Activated naive CD4-positive, alpha-beta T cell treated with Interleukin-2 at 50 U/mL for 16 hours (primary cell): Measurements from ENCODE around the gene LAMC3.

Experiments used
- DNase-seq: peaks from one replicate; pipeline ENCODE4 v3.0.0-alpha.2; 2020

Gene LAMC3

GRCh38 chr9:130979591-130980385 is 29.2 kb upstream of the LAMC3 start:
- no peak for DNase-seq

GRCh38 chr9:130980526-130980925 is 28.4 kb upstream of the LAMC3 start:
- no peak for DNase-seq

- no peak for DNase-seq
These were observed 27.8 kb upstream of the LAMC3 start for GRCh38 chr9:130981002-130981755.

- no peak for DNase-seq
These were observed 27.2 kb upstream of the LAMC3 start for GRCh38 chr9:130981756-130982137.

GRCh38 chr9:130982636-130983358 is 26.2 kb upstream of the LAMC3 start:
- DNase-seq, result no peak

GRCh38 chr9:130983359-130983670 is 25.7 kb upstream of the LAMC3 start:
- no peak for DNase-seq

GRCh38 chr9:130983970-130984369 is 25.0 kb upstream of the LAMC3 start:
- DNase-seq, result no peak

- no peak for DNase-seq
These were observed 24.5 kb upstream of the LAMC3 start for GRCh38 chr9:130984521-130984920.

- no peak for DNase-seq
These were observed 23.9 kb upstream of the LAMC3 start for GRCh38 chr9:130985029-130985428.

GRCh38 chr9:130985606-130986162 is 23.3 kb upstream of the LAMC3 start:
- no peak for DNase-seq

- no peak for DNase-seq
These were observed 22.5 kb upstream of the LAMC3 start for GRCh38 chr9:130986356-130986965.

GRCh38 chr9:130987054-130987453 is 21.9 kb upstream of the LAMC3 start:
- no peak for DNase-seq

GRCh38 chr9:130987738-130988399 is 21.1 kb upstream of the LAMC3 start:
- no peak for DNase-seq

- DNase-seq, result no peak
These were observed 20.6 kb upstream of the LAMC3 start for GRCh38 chr9:130988400-130988747.

- no peak for DNase-seq
These were observed 20.1 kb upstream of the LAMC3 start for GRCh38 chr9:130988905-130989304.

GRCh38 chr9:130989391-130989790 is 19.6 kb upstream of the LAMC3 start:
- DNase-seq, result no peak

- DNase-seq, result no peak
These were observed 19.1 kb upstream of the LAMC3 start for GRCh38 chr9:130989891-130990290.

GRCh38 chr9:130990306-130990977 is 18.5 kb upstream of the LAMC3 start:
- DNase-seq, result no peak

- DNase-seq, result no peak
These were observed 17.8 kb upstream of the LAMC3 start for GRCh38 chr9:130990978-130991777.

GRCh38 chr9:130991778-130992681 is 16.9 kb upstream of the LAMC3 start:
- DNase-seq, result no peak
